Esophagus muscularis mucosa (tissue), 4 donors: Measurements from ENCODE around the gene FNIP2. TPM values are rescaled to one million over a fixed set of nuclear protein-coding genes. Genes with fewer than 3 reads are reported as not detected.
"Not testable (repeated sequence)": the region's sequence is repeated elsewhere in the genome, so short reads cannot be mapped to it uniquely, and the experiment has no call there.

ENCODE experiments used
- DNase-seq: peaks from one replicate; pipeline ENCODE4 v3.0.0-alpha.2; 2017; ENCODE audit errors: extremely low spot score
- H3K27ac ChIP-seq, 4 donors: fragments of 200-600 bp; sonication (generic); replicated peaks in 1 of 4; 1 replicate in 3 of 4; 2 replicates in 1 of 4; pipeline ENCODE4 v1.5.1; 2016 to 2019; ENCODE audit warnings: mild to moderate bottlenecking in 1 of 4
- H3K27me3 ChIP-seq, 4 donors: fragments of 200-600 bp; sonication (generic); one replicate each; pipeline versions ENCODE4 v1.5.1 to v1.6.0; 2016 to 2019
- H3K36me3 ChIP-seq, 4 donors: fragments of 200-600 bp; sonication (generic); one replicate each; pipeline ENCODE4 v1.5.1; 2016 to 2019
- H3K4me1 ChIP-seq, 4 donors: fragments of 200-600 bp; sonication (generic); one replicate each; pipeline ENCODE4 v1.5.1; 2016 to 2019
- H3K4me3 ChIP-seq, 4 donors: fragments of 200-600 bp; sonication (generic); 1 replicate in 2 of 4; 2 replicates in 2 of 4; pipeline ENCODE4 v1.5.1; 2016 to 2019; ENCODE audit warnings: mild to moderate bottlenecking in 4 of 4, moderate library complexity in 1 of 4
- H3K9me3 ChIP-seq, 4 donors: fragments of 200-600 bp; sonication (generic); 1 replicate in 3 of 4; 2 replicates in 1 of 4; pipeline ENCODE4 v1.5.1; 2016 to 2019
- EP300 ChIP-seq: sonication (generic); formaldehyde crosslinking; IDR thresholded peaks from one replicate; pipeline ENCODE4 v1.6.1; 2017; ENCODE audit warnings: antibody characterized with exemption
- POLR2A ChIP-seq: fragments of 450-650 bp; IDR thresholded peaks from one replicate; pipeline ENCODE4 v1.6.1; 2017; ENCODE audit warnings: antibody characterized with exemption, moderate library complexity, mild to moderate bottlenecking, low read depth
- POLR2AphosphoS5 ChIP-seq, 2 donors: sonication (generic); formaldehyde crosslinking; IDR thresholded peaks; one replicate each; pipeline ENCODE4 v1.6.1; 2017; ENCODE audit warnings: antibody characterized with exemption in 2 of 2
- WGBS: methylation state at CpG from one replicate; pipeline ENCODE4 v1.1.5; 2018; 5-methylcytosine and 5-hydroxymethylcytosine counted together
- intact Hi-C: fragments of 100-400 bp; cut with DNase I; formaldehyde crosslinking; loops from one replicate; pipeline ENCODE4 v1.15.1; 2023
- total RNA-seq, 4 donors: library from RNA; depleted of rRNA; stranded (reverse); fragments of >200 nt; gene quantifications; one replicate each; pipeline versions ENCODE4 v1.1.0 to v1.2.1, GENCODE V29; 2016
- TF ChIP-seq, protein P1 (sequence below), 3 experiments: fragments of 200-600 bp in 2 of 3; fragments of 450-650 bp in 1 of 3; sonication (generic) in 2 of 3; IDR thresholded peaks; one replicate each; pipeline ENCODE4 v1.5.1; 2017 to 2019; ENCODE audit warnings: antibody characterized with exemption in 3 of 3, mild to moderate bottlenecking in 2 of 3, moderate library complexity in 1 of 3

FNIP2 gene
- total RNA-seq, 4 donors from 2014 or later: 80.0 to 97.7 (median 87.4) TPM

DNA sequence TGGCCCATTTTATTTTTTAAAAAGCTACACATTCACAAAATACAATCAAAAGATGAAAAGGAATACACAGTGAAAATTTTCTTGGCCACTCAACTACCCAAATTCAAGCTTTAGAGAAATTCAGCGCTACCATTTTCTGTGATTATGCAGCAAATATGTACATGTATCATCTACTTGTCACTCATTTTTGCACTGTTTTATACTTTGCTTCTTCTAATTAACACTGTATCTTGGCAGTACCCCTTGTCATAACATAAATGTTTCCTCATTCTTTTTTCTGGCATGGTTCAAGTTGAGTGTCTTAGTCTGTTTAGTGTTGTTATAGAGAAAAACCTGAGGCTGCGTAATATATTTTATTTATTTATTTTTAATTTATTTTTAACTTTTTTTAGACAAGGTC, 30.0 kb upstream of the FNIP2 start:
- no peak for DNase-seq
- Histone ChIP-seq H3K4me3 (no peak overlapping the region), H3K27ac (no peak overlapping the region), H3K36me3 (no peaks in the 10 kb centered on the region), H3K27me3 (no peaks in the 10 kb centered on the region), H3K9me3 (no peaks in the 10 kb centered on the region), H3K4me1 (no peaks in the 10 kb centered on the region)
- WGBS: 97% methylated on average over 2 of the region's 2 CpGs
- TF ChIP-seq EP300 (no peak), POLR2A (no peak), POLR2AphosphoS5 (IDR thresholded peaks at IDR 0.05) (no peak)
- TF ChIP-seq, protein P1, sequence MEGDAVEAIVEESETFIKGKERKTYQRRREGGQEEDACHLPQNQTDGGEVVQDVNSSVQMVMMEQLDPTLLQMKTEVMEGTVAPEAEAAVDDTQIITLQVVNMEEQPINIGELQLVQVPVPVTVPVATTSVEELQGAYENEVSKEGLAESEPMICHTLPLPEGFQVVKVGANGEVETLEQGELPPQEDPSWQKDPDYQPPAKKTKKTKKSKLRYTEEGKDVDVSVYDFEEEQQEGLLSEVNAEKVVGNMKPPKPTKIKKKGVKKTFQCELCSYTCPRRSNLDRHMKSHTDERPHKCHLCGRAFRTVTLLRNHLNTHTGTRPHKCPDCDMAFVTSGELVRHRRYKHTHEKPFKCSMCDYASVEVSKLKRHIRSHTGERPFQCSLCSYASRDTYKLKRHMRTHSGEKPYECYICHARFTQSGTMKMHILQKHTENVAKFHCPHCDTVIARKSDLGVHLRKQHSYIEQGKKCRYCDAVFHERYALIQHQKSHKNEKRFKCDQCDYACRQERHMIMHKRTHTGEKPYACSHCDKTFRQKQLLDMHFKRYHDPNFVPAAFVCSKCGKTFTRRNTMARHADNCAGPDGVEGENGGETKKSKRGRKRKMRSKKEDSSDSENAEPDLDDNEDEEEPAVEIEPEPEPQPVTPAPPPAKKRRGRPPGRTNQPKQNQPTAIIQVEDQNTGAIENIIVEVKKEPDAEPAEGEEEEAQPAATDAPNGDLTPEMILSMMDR (IDR thresholded peaks at IDR 0.05): no peak
- intact Hi-C loops: no loop called here

DNA sequence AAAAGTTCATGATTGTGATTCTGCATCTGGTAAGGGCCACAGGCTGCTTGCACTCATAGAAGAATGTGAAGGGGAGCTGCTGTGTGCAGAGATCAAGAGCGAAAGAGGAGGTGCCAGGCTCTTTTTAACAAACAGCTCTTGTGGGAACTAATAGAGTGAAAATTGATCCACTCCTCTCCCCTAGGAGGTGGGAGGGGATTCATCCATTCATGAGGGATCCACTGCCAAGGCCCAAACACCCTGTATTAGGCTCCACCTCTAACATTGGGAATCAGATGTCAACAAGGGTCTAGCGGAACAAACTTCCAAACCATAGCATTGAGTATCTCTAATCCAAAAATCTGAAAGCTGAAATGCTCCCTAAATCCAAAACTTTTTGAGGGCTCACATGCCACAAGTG, 29.2 kb upstream of the FNIP2 start:
- 88% methylated on average over 2 of the region's 2 CpGs for WGBS
- intact Hi-C loops: no loop called here
- no peaks in the 10 kb centered on the region for H3K4me1 ChIP-seq
- H3K9me3 ChIP-seq: no peaks in the 10 kb centered on the region
- H3K36me3 ChIP-seq: no peaks in the 10 kb centered on the region
- DNase-seq: no peak
- H3K27me3 ChIP-seq: no peaks in the 10 kb centered on the region
- TF ChIP-seq EP300 (no peak), POLR2A (no peak), POLR2AphosphoS5 (IDR thresholded peaks at IDR 0.05) (no peak)
- TF ChIP-seq, protein P1 (IDR thresholded peaks at IDR 0.05): no peak
- H3K4me3 ChIP-seq: no peak overlapping the region
- no peak overlapping the region for H3K27ac ChIP-seq

DNA sequence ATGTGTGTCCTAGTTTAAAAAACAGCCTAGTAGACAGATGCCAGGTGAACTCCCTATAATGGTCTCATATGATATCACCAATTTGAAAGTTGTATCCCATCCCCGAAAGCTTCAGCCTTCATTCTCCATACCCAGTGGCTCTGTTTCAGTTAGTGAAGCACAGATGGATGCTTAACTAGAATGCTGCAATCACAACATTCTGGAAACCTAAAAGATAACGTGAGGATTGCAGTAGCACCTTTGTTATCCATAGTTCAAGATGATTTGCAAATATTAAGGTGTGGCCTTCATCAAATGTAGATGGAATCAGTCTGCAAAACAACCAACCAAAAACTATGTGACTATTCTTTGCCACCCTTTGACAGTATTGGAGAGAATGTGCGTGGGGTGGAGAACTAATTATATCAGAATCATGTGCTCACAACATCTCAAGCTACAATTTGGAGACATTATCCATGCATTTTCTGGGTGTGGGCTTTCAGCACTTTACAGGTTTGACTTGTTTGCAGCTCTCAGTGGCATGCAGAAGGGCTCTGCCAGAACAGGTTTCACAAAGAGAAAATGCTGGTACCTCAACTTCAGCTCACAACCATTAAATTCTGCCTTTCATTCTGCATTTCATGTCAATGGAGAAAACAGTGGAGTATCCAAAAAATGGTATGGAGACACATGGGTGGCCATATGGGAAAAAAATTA, 27.4 kb upstream of the FNIP2 start:
- 94% methylated on average over 3 of the region's 3 CpGs for WGBS
- intact Hi-C loops: no loop called here
- DNase-seq: no peak
- H3K27ac ChIP-seq: no peak overlapping the region
- no peaks in the 10 kb centered on the region for H3K9me3 ChIP-seq
- no peaks in the 10 kb centered on the region for H3K36me3 ChIP-seq
- H3K4me1 ChIP-seq: no peaks in the 10 kb centered on the region
- no peak overlapping the region for H3K4me3 ChIP-seq
- no peak for TF ChIP-seq POLR2AphosphoS5 (IDR thresholded peaks at IDR 0.05)
- TF ChIP-seq POLR2A: no peak
- no peak for TF ChIP-seq EP300
- TF ChIP-seq, protein P1 (IDR thresholded peaks at IDR 0.05): no peak
- no peaks in the 10 kb centered on the region for H3K27me3 ChIP-seq

DNA sequence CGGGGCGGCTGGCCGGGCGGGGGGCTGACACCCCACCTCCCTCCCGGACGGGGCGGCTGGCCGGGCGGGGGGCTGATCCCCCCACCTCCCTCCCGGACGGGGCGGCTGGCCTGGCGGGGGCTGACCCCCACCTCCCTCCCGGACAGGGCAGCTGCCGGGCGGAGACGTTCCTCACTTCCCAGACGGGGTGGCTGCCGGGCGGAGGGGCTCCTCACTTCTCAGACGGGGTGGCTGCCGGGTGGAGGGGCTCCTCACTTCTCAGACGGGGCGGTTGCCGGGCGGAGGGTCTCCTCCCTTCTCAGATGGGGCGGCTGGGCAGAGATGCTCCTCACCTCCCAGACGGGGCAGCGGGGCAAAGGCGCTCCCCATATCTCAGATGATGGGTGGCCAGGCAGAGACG, 22.3 kb upstream of the FNIP2 start:
- DNase-seq, intact Hi-C loops, H3K9me3 ChIP-seq, H3K27me3 ChIP-seq, H3K27ac ChIP-seq, H3K4me3 ChIP-seq, H3K36me3 ChIP-seq: not testable (repeated sequence)
- peaks cover 0 to 13% (median 4%) of the 10 kb centered on the region in 4 donors for H3K4me1 ChIP-seq
- 100% methylated on average over 4 of the region's 31 CpGs for WGBS

DNA sequence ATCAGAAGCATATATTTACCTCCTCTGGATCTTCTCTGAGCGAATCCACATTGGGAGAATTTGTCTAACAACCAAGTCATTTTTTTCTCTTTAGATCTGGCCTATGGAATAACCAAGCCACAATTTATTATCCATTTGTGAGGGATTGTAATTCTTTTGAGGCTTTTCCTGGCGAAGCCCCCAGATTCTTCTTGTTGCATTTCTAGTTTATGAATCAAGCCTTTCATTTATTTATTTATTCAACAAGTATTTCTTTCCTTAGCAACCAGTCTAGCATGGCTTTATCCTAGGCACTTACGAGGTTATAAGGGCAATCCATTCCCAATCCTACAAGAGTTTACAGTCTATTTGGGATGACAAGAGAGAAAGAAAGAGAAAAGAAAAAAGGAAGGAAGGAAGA, 18.4 kb upstream of the FNIP2 start:
- peak overlapping the region in 3 of 4 donors; percentile 14 to 57 (median 36) for H3K27ac ChIP-seq
- 46% methylated on average over 3 of the region's 3 CpGs for WGBS
- TF ChIP-seq, protein P1 (IDR thresholded peaks at IDR 0.05): no peak
- TF ChIP-seq EP300 (no peak), POLR2A (no peak), POLR2AphosphoS5 (IDR thresholded peaks at IDR 0.05) (no peak)

More for the DNA sequence above, 18.4 kb upstream of the FNIP2 start:
- Histone ChIP-seq H3K9me3 (no peaks in the 10 kb centered on the region), H3K4me3 (no peak overlapping the region), H3K4me1 (peaks cover 0 to 28% (median 4%) of the 10 kb centered on the region in 4 donors), H3K27me3 (no peaks in the 10 kb centered on the region), H3K36me3 (no peaks in the 10 kb centered on the region)
- intact Hi-C loops: no loop called here
- DNase-seq: no peak
